GM03348 (cell line): Measurements from ENCODE around the gene NAGA.
"Not testable (repeated sequence)": the region's sequence is repeated elsewhere in the genome, so short reads cannot be mapped to it uniquely, and the experiment has no call there.

Experiments
- DNase-seq: peaks from one replicate; pipeline ENCODE4 v3.0.0; 2012; ENCODE audit warnings: low spot score

The NAGA gene

GRCh38 chr22:42074846-42075676 lies 4.4 kb upstream of the NAGA start:
- DNase-seq = no peak

GRCh38 chr22:42074132-42074811 lies 3.7 kb upstream of the NAGA start, which contains the start of gene PHETA2:
TSS of gene PHETA2 (plus strand) at chr22:42074248. CDS start at chr22:42077294, 3,046 bp downstream.
- DNase-seq = peak; percentile 83

GRCh38 chr22:42073621-42074041 lies 3.0 kb upstream of the NAGA start:
- DNase-seq = no peak

- DNase-seq = no peak
Observed at GRCh38 chr22:42072606-42073330, 2.2 kb upstream of the NAGA start.

- not testable (repeated sequence) for DNase-seq
Observed at GRCh38 chr22:42071508-42071907, 896 bp upstream of the NAGA start.

- DNase-seq = no peak
Observed at GRCh38 chr22:42069801-42070516, 653 bp downstream of the NAGA start.

GRCh38 chr22:42068291-42068690 lies 2.3 kb downstream of the NAGA start:
- no peak for DNase-seq

- DNase-seq = no peak
Observed at GRCh38 chr22:42067671-42068251, 2.9 kb downstream of the NAGA start.

- DNase-seq = no peak
Observed at GRCh38 chr22:42066937-42067336, 3.7 kb downstream of the NAGA start.

- DNase-seq = no peak
Observed at GRCh38 chr22:42066126-42066761, 4.4 kb downstream of the NAGA start.

- DNase-seq = no peak
Observed at GRCh38 chr22:42065438-42066125, 5.0 kb downstream of the NAGA start.

- no peak for DNase-seq
Observed at GRCh38 chr22:42064629-42065028, 6.0 kb downstream of the NAGA start.

GRCh38 chr22:42062506-42063170 lies 8.0 kb downstream of the NAGA start:
- DNase-seq = no peak

- DNase-seq = no peak
Observed at GRCh38 chr22:42061041-42061440, 9.6 kb downstream of the NAGA start.

- DNase-seq = no peak
Observed at GRCh38 chr22:42060489-42060888, 10.1 kb downstream of the NAGA start.

GRCh38 chr22:42056757-42057511 lies 13.7 kb downstream of the NAGA start:
- DNase-seq = no peak

GRCh38 chr22:42052765-42053164 lies 17.8 kb downstream of the NAGA start:
- DNase-seq = no peak

- no peak for DNase-seq
Observed at GRCh38 chr22:42050641-42051180, 19.9 kb downstream of the NAGA start.

- no peak for DNase-seq
Observed at GRCh38 chr22:42041784-42042183, 28.8 kb downstream of the NAGA start.
